SJSA1 (cell line): ENCODE measurements around the gene AIPL1. TPM values are rescaled to one million over a fixed set of nuclear protein-coding genes. Genes with fewer than 3 reads are reported as not detected.

Experiments used
- DNase-seq, 2 experiments: peaks; one replicate each; pipeline ENCODE4 v3.0.0-alpha.2; 2015 to 2020; ENCODE audit warnings: low spot score in 2 of 2, low read depth in 1 of 2
- H3K27ac ChIP-seq: fragments of 250-450 bp; sonication (Bioruptor Pico); 2 replicates; pipeline ENCODE4 v1.5.1; 2020; ENCODE audit warnings: mild to moderate bottlenecking, moderate library complexity
- H3K27me3 ChIP-seq: fragments of 250-450 bp; sonication (Bioruptor Pico); replicated peaks from 2 replicates; pipeline ENCODE4 v1.5.1; 2020; ENCODE audit warnings: mild to moderate bottlenecking, moderate library complexity
- H3K36me3 ChIP-seq: fragments of 250-450 bp; sonication (Bioruptor Pico); 2 replicates; pipeline ENCODE4 v1.5.1; 2020; ENCODE audit warnings: mild to moderate bottlenecking
- H3K4me1 ChIP-seq: fragments of 250-450 bp; sonication (Bioruptor Pico); replicated peaks from 2 replicates; pipeline ENCODE4 v1.6.1; 2021; ENCODE audit warnings: mild to moderate bottlenecking
- H3K4me3 ChIP-seq: fragments of 250-450 bp; sonication (Bioruptor Pico); 2 replicates; pipeline ENCODE4 v1.5.1; 2020; ENCODE audit warnings: mild to moderate bottlenecking
- H3K9me3 ChIP-seq: fragments of 250-450 bp; sonication (Bioruptor Pico); replicated peaks from 2 replicates; pipeline ENCODE4 v1.5.1; 2020; ENCODE audit warnings: mild to moderate bottlenecking
- total RNA-seq: library from RNA; depleted of rRNA; stranded (reverse); fragments of >200 nt; shearing (Covaris generic); gene quantifications from 2 replicates; pipeline ENCODE4 v1.2.3, GENCODE V29; 2014

AIPL1 gene
- total RNA-seq, 1 experiment from 2014 or later = not detected

- DNase-seq = no peak
- H3K27me3 ChIP-seq = peaks cover 24% of the 10 kb centered on the region
- H3K4me3 ChIP-seq = no peak overlapping the region
- H3K27ac ChIP-seq = no peak overlapping the region
- H3K4me1 ChIP-seq = no peaks in the 10 kb centered on the region
- no peaks in the 10 kb centered on the region for H3K9me3 ChIP-seq
- no peaks in the 10 kb centered on the region for H3K36me3 ChIP-seq
Measured at GRCh38 chr17:6398955-6399354, 36.0 kb downstream of the AIPL1 start.

- DNase-seq = no peak
- H3K36me3 ChIP-seq = no peaks in the 10 kb centered on the region
- H3K4me3 ChIP-seq = no peak overlapping the region
- H3K9me3 ChIP-seq = no peaks in the 10 kb centered on the region
- no peak overlapping the region for H3K27ac ChIP-seq
- H3K4me1 ChIP-seq = no peaks in the 10 kb centered on the region
- H3K27me3 ChIP-seq = peaks cover 9% of the 10 kb centered on the region
Measured at GRCh38 chr17:6394055-6394606, 40.8 kb downstream of the AIPL1 start.

- Histone ChIP-seq H3K4me1 (no peaks in the 10 kb centered on the region), H3K4me3 (no peak overlapping the region), H3K9me3 (no peaks in the 10 kb centered on the region), H3K36me3 (no peaks in the 10 kb centered on the region), H3K27ac (no peak overlapping the region), H3K27me3 (peaks cover 9% of the 10 kb centered on the region)
- no peak for DNase-seq
Measured at GRCh38 chr17:6393351-6393952, 41.5 kb downstream of the AIPL1 start.

- Histone ChIP-seq H3K27ac (no peak overlapping the region), H3K4me1 (no peaks in the 10 kb centered on the region), H3K36me3 (no peaks in the 10 kb centered on the region), H3K9me3 (no peaks in the 10 kb centered on the region), H3K27me3 (peaks cover 9% of the 10 kb centered on the region), H3K4me3 (no peak overlapping the region)
- DNase-seq = no peak
Measured at GRCh38 chr17:6392609-6393350, 42.1 kb downstream of the AIPL1 start.

GRCh38 chr17:6388416-6388815 is 46.5 kb downstream of the AIPL1 start:
- Histone ChIP-seq H3K27me3 (peaks cover 2% of the 10 kb centered on the region; the same call in 1 of the 2 replicates), H3K27ac (no peak overlapping the region), H3K36me3 (no peaks in the 10 kb centered on the region), H3K4me3 (no peak overlapping the region), H3K9me3 (no peaks in the 10 kb centered on the region), H3K4me1 (no peaks in the 10 kb centered on the region)
- DNase-seq = no peak

GRCh38 chr17:6387858-6388257 is 47.1 kb downstream of the AIPL1 start:
- no peaks in the 10 kb centered on the region for H3K9me3 ChIP-seq
- no peaks in the 10 kb centered on the region for H3K36me3 ChIP-seq
- DNase-seq = no peak
- no peaks in the 10 kb centered on the region for H3K4me1 ChIP-seq
- H3K4me3 ChIP-seq = no peak overlapping the region
- no peaks in the 10 kb centered on the region for H3K27me3 ChIP-seq
- no peak overlapping the region for H3K27ac ChIP-seq

GRCh38 chr17:6387442-6387841 is 47.5 kb downstream of the AIPL1 start:
- no peak for DNase-seq
- Histone ChIP-seq H3K36me3 (no peaks in the 10 kb centered on the region), H3K4me3 (no peak overlapping the region), H3K9me3 (no peaks in the 10 kb centered on the region), H3K4me1 (no peaks in the 10 kb centered on the region), H3K27me3 (no peaks in the 10 kb centered on the region), H3K27ac (no peak overlapping the region)

GRCh38 chr17:6386041-6386630 is 48.8 kb downstream of the AIPL1 start:
- Histone ChIP-seq H3K9me3 (no peaks in the 10 kb centered on the region), H3K36me3 (no peaks in the 10 kb centered on the region), H3K4me3 (no peak overlapping the region), H3K27ac (no peak overlapping the region), H3K27me3 (no peaks in the 10 kb centered on the region), H3K4me1 (peaks cover 8% of the 10 kb centered on the region)
- DNase-seq = no peak

- H3K4me1 ChIP-seq = peaks cover 12% of the 10 kb centered on the region
- no peaks in the 10 kb centered on the region for H3K27me3 ChIP-seq
- H3K27ac ChIP-seq = no peak overlapping the region
- no peak overlapping the region for H3K4me3 ChIP-seq
- H3K36me3 ChIP-seq = no peaks in the 10 kb centered on the region
- no peak for DNase-seq
- H3K9me3 ChIP-seq = no peaks in the 10 kb centered on the region
Measured at GRCh38 chr17:6384481-6384880, 50.4 kb downstream of the AIPL1 start.

GRCh38 chr17:6381526-6382465 is 53.1 kb downstream of the AIPL1 start:
- DNase-seq = no peak
- Histone ChIP-seq H3K27me3 (no peaks in the 10 kb centered on the region), H3K4me1 (peaks cover 12% of the 10 kb centered on the region), H3K4me3 (no peak overlapping the region), H3K9me3 (no peaks in the 10 kb centered on the region), H3K36me3 (no peaks in the 10 kb centered on the region), H3K27ac (no peak overlapping the region)

GRCh38 chr17:6380915-6381438 is 53.9 kb downstream of the AIPL1 start:
- Histone ChIP-seq H3K4me3 (no peak overlapping the region), H3K9me3 (no peaks in the 10 kb centered on the region), H3K4me1 (peaks cover 12% of the 10 kb centered on the region), H3K27ac (no peak overlapping the region), H3K36me3 (no peaks in the 10 kb centered on the region), H3K27me3 (no peaks in the 10 kb centered on the region)
- no peak for DNase-seq

- Histone ChIP-seq H3K27ac (no peak overlapping the region), H3K9me3 (no peaks in the 10 kb centered on the region), H3K27me3 (no peaks in the 10 kb centered on the region; the same call in 1 of the 2 replicates), H3K4me3 (no peak overlapping the region), H3K4me1 (peaks cover 27% of the 10 kb centered on the region), H3K36me3 (no peaks in the 10 kb centered on the region)
- DNase-seq = no peak
Measured at GRCh38 chr17:6377906-6378305, 57.0 kb downstream of the AIPL1 start.

- Histone ChIP-seq H3K27me3 (no peaks in the 10 kb centered on the region; the same call in 1 of the 2 replicates), H3K36me3 (no peaks in the 10 kb centered on the region), H3K27ac (no peak overlapping the region), H3K4me3 (no peak overlapping the region), H3K4me1 (peaks cover 27% of the 10 kb centered on the region), H3K9me3 (no peaks in the 10 kb centered on the region)
- no peak for DNase-seq
Measured at GRCh38 chr17:6376931-6377361, 58.0 kb downstream of the AIPL1 start.
